Naive thymus-derived CD4-positive, alpha-beta T cell (primary cell): ENCODE measurements around the gene CD36. TPM values are rescaled to one million over a fixed set of nuclear protein-coding genes. Genes with fewer than 3 reads are reported as not detected.

Experiments
- ATAC-seq: fragments of 150-1000 bp; cut with Tn5 transposase; 2 replicates; pipeline ENCODE4 v1.10.0; 2021; ENCODE audit warnings: mild to moderate bottlenecking, moderate library complexity
- CTCF ChIA-PET: fragments of 350-600 bp; sonication (Branson Sonifier 250); formaldehyde crosslinking; loops from one replicate; lab custom pipeline; 2021; ENCODE audit warnings: antibody characterized with exemption; lab: Charles Lee
- POLR2A ChIA-PET: fragments of 350-600 bp; sonication (Branson Sonifier 250); formaldehyde crosslinking; loops from one replicate; lab custom pipeline; 2021; ENCODE audit warnings: antibody characterized with exemption, inconsistent platforms; lab: Charles Lee
- DNase-seq, 9 donors: peaks; one replicate each; pipeline versions ENCODE4 v3.0.0 to v3.0.0-alpha.2; 2020 to 2022; ENCODE audit warnings: mixed read lengths in 1 of 9
- H3K27ac ChIP-seq: one replicate; pipeline ENCODE4 v1.7.0; 2013; ENCODE audit warnings: mild to moderate bottlenecking, low read depth, low read length, moderate library complexity
- H3K27me3 ChIP-seq, 2 donors: one replicate each; pipeline ENCODE4 v1.7.0; 2013; ENCODE audit warnings: low read length in 2 of 2, mild to moderate bottlenecking in 2 of 2, moderate library complexity in 2 of 2; ENCODE audit not compliant: control insufficient read depth in 2 of 2, insufficient read depth in 2 of 2
- H3K36me3 ChIP-seq, 3 experiments: 1 replicate in 2 of 3; 2 replicates in 1 of 3; pipeline ENCODE4 v1.7.0; 2013; ENCODE audit warnings: low read length in 3 of 3, mild to moderate bottlenecking in 3 of 3, moderate library complexity in 1 of 3; ENCODE audit not compliant: insufficient read depth in 3 of 3, control insufficient read depth in 2 of 3
- H3K4me1 ChIP-seq, 2 donors: one replicate each; pipeline ENCODE4 v1.7.0; 2013; ENCODE audit warnings: low read length in 2 of 2, mild to moderate bottlenecking in 2 of 2, moderate library complexity in 1 of 2; ENCODE audit not compliant: control insufficient read depth in 2 of 2, insufficient read depth in 2 of 2
- H3K4me3 ChIP-seq: 2 replicates; pipeline ENCODE4 v1.7.0; 2013; ENCODE audit warnings: mild to moderate bottlenecking, low read length
- H3K9me3 ChIP-seq, 3 experiments: 1 replicate in 2 of 3; 2 replicates in 1 of 3; pipeline ENCODE4 v1.7.0; 2013; ENCODE audit warnings: low read length in 3 of 3; ENCODE audit not compliant: control insufficient read depth in 2 of 3
- H3K27ac Mint-ChIP-seq, 9 donors: one replicate each; pipeline ENCODE4 v1.8.0; 2020 to 2022; ENCODE audit warnings: mixed read lengths in 9 of 9, mild to moderate bottlenecking in 8 of 9, moderate library complexity in 5 of 9, inconsistent platforms in 2 of 9
- H3K27me3 Mint-ChIP-seq, 5 donors: one replicate each; pipeline ENCODE4 v1.8.0; 2021 to 2022; ENCODE audit warnings: mixed read lengths in 5 of 5, mild to moderate bottlenecking in 1 of 5
- H3K36me3 Mint-ChIP-seq, 5 donors: one replicate each; pipeline ENCODE4 v1.8.0; 2020 to 2022; ENCODE audit warnings: mixed read lengths in 5 of 5, mild to moderate bottlenecking in 3 of 5, inconsistent platforms in 1 of 5
- H3K4me1 Mint-ChIP-seq, 7 donors: one replicate each; pipeline ENCODE4 v1.8.0; 2020 to 2022; ENCODE audit warnings: mixed read lengths in 7 of 7, mild to moderate bottlenecking in 3 of 7, inconsistent platforms in 1 of 7
- H3K4me3 Mint-ChIP-seq, 10 donors: one replicate each; pipeline ENCODE4 v1.8.0; 2020 to 2022; ENCODE audit warnings: mild to moderate bottlenecking in 10 of 10, mixed read lengths in 10 of 10, moderate library complexity in 6 of 10, inconsistent platforms in 2 of 10
- H3K9me3 Mint-ChIP-seq, 11 donors: one replicate each; pipeline ENCODE4 v1.8.0; 2020 to 2022; ENCODE audit warnings: mixed read lengths in 11 of 11, mild to moderate bottlenecking in 4 of 11, inconsistent platforms in 1 of 11, moderate library complexity in 1 of 11
- intact Hi-C, 2 donors: fragments of 100-400 bp; cut with micrococcal nuclease; formaldehyde crosslinking; loops; one replicate each; pipeline ENCODE4 v1.15.1; 2023
- polyA plus RNA-seq, 2 donors: library from polyadenylated mRNA; unstranded; fragments of 300-500 nt; fragmentation: Illumina TruSeq; gene quantifications; one replicate each; pipeline ENCODE4 v1.2.3, GENCODE V29; 2021
- total RNA-seq, 6 experiments: library from RNA in 5 of 6; stranded (reverse) in 5 of 6; gene quantifications; 1 replicate in 5 of 6; 2 replicates in 1 of 6; pipeline ENCODE4 v1.2.3 and lab custom pipeline; 2021 to 2026

The CD36 gene
- total and polyA plus RNA-seq, 7 experiments from 2014 or later = 0.16 to 109 (median 4.2) TPM; not detected in 1

GRCh38 chr7:80622541-80622940 is 15.9 kb upstream of the CD36 start:
- peaks cover 0 to 5% (median 0%) of the 10 kb centered on the region in 5 donors for H3K27me3 Mint-ChIP-seq
- ChIA-PET CTCF (no interaction called here), POLR2A (no interaction called here)

GRCh38 chr7:80623503-80624252 is 14.8 kb upstream of the CD36 start:
- ChIA-PET POLR2A (no interaction called here), CTCF (no interaction called here)
- Histone ChIP-seq H3K36me3 (no peaks in the 10 kb centered on the region), H3K9me3 (no peaks in the 10 kb centered on the region), H3K27ac (no peak overlapping the region), H3K4me3 (no peak overlapping the region), H3K4me1 (no peaks in the 10 kb centered on the region), H3K27me3 (no peaks in the 10 kb centered on the region)
- Mint-ChIP-seq H3K9me3 (peaks cover 0 to 6% (median 0%) of the 10 kb centered on the region in 11 donors), H3K36me3 (peaks cover 0 to 5% (median 0%) of the 10 kb centered on the region in 5 donors), H3K27ac (no peak overlapping the region), H3K4me1 (peaks cover 0 to 4% (median 0%) of the 10 kb centered on the region in 7 donors), H3K27me3 (peaks cover 0 to 5% (median 0%) of the 10 kb centered on the region in 5 donors), H3K4me3 (no peak overlapping the region)
- intact Hi-C loops = no loop called here
- ATAC-seq (no peak), DNase-seq (no peak)

More at GRCh38 chr7:80622541-80622940, 15.9 kb upstream of the CD36 start:
- ATAC-seq (no peak), DNase-seq (no peak)
- Histone ChIP-seq H3K4me3 (no peak overlapping the region), H3K9me3 (no peaks in the 10 kb centered on the region), H3K27me3 (no peaks in the 10 kb centered on the region), H3K36me3 (no peaks in the 10 kb centered on the region), H3K4me1 (no peaks in the 10 kb centered on the region), H3K27ac (no peak overlapping the region)
- Mint-ChIP-seq H3K36me3 (peaks cover 0 to 5% (median 0%) of the 10 kb centered on the region in 5 donors), H3K4me3 (no peak overlapping the region), H3K9me3 (peaks cover 0 to 10% (median 0%) of the 10 kb centered on the region in 11 donors), H3K4me1 (peaks cover 0 to 6% (median 0%) of the 10 kb centered on the region in 7 donors), H3K27ac (peak overlapping the region in 1 of 9 donors; percentile 9)
- intact Hi-C loops = no loop called here

GRCh38 chr7:80624763-80625162 is 13.7 kb upstream of the CD36 start:
- no peaks in the 10 kb centered on the region for H3K4me1 ChIP-seq
- peaks cover 0 to 5% (median 0%) of the 10 kb centered on the region in 5 donors for H3K27me3 Mint-ChIP-seq
- no peaks in the 10 kb centered on the region for H3K36me3 ChIP-seq
- no peaks in the 10 kb centered on the region for H3K27me3 ChIP-seq
- POLR2A ChIA-PET = no interaction called here
- CTCF ChIA-PET = interaction anchor here (0.7 kb wide), 1 partner anchor 1538 kb away, joined by 3 read pairs; no protein-coding TSS in a partner anchor
- peaks cover 0 to 4% (median 0%) of the 10 kb centered on the region in 7 donors for H3K4me1 Mint-ChIP-seq
- peaks cover 0 to 5% (median 0%) of the 10 kb centered on the region in 5 donors for H3K36me3 Mint-ChIP-seq
- no peak for ATAC-seq
- H3K9me3 Mint-ChIP-seq = peaks cover 0 to 6% (median 0%) of the 10 kb centered on the region in 11 donors
- no peaks in the 10 kb centered on the region for H3K9me3 ChIP-seq
- intact Hi-C loops = no loop called here
- no peak overlapping the region for H3K27ac ChIP-seq
- H3K4me3 Mint-ChIP-seq = no peak overlapping the region
- H3K27ac Mint-ChIP-seq = no peak overlapping the region
- DNase-seq = no peak
- H3K4me3 ChIP-seq = no peak overlapping the region

- no peak overlapping the region for H3K27ac ChIP-seq
- Mint-ChIP-seq H3K27me3 (no peaks in the 10 kb centered on the region), H3K4me3 (no peak overlapping the region), H3K4me1 (peaks cover 0 to 4% (median 0%) of the 10 kb centered on the region in 7 donors), H3K36me3 (no peaks in the 10 kb centered on the region), H3K9me3 (no peaks in the 10 kb centered on the region), H3K27ac (no peak overlapping the region)
- ATAC-seq = no peak
- DNase-seq = no peak
- no peaks in the 10 kb centered on the region for H3K27me3 ChIP-seq
- intact Hi-C loops = no loop called here
- CTCF ChIA-PET = no interaction called here
- no peak overlapping the region for H3K4me3 ChIP-seq
- POLR2A ChIA-PET = no interaction called here
- no peaks in the 10 kb centered on the region for H3K4me1 ChIP-seq
- no peaks in the 10 kb centered on the region for H3K9me3 ChIP-seq
- H3K36me3 ChIP-seq = no peaks in the 10 kb centered on the region
Observed at GRCh38 chr7:80629023-80629422, 9.4 kb upstream of the CD36 start.

DNA sequence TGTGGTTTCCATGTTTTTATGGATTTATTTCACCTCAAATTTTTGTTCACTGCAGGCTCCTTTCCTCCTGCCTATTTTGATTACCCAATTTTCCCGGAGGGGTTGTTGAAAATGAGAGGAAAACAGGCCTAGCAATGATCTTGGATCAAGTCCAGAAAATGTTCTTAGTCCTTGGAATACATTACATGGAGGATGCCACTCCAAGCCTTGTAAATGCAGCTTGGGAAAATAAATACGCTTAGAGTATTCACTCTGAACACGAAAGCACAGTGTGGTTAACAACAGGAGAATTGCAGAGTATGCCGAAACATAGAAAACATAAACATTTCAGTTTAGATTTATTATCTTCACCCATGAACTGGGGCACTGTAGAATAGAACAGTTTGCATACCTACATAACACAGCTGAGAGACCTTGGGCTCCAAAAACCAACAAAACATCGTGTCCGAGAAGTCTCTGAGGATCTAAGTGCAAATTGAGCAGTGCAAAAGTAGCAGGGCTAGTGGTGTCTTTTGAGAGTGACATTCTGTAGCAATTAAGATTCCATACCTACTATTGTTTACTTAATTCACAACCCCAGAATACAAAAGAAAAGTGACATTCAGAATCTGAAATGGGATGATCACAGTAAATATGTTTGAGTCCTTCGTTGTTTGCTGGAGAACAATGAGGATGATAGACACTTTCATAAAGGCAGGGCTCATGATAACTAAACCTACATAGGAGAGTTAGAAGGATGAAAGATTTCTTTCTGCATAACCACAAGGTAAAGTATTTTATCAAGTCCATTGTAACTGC is 7.6 kb upstream of the CD36 start:
- POLR2A ChIA-PET = no interaction called here
- Histone ChIP-seq H3K4me1 (no peaks in the 10 kb centered on the region), H3K36me3 (no peaks in the 10 kb centered on the region), H3K4me3 (no peak overlapping the region), H3K9me3 (no peaks in the 10 kb centered on the region), H3K27ac (no peak overlapping the region), H3K27me3 (no peaks in the 10 kb centered on the region)
- DNase-seq (no peak), ATAC-seq (no peak)
- Mint-ChIP-seq H3K9me3 (no peaks in the 10 kb centered on the region), H3K4me3 (no peak overlapping the region), H3K4me1 (peaks cover 0 to 4% (median 0%) of the 10 kb centered on the region in 7 donors), H3K27me3 (no peaks in the 10 kb centered on the region), H3K27ac (no peak overlapping the region), H3K36me3 (no peaks in the 10 kb centered on the region)
- intact Hi-C loops = no loop called here
- CTCF ChIA-PET = no interaction called here

DNA sequence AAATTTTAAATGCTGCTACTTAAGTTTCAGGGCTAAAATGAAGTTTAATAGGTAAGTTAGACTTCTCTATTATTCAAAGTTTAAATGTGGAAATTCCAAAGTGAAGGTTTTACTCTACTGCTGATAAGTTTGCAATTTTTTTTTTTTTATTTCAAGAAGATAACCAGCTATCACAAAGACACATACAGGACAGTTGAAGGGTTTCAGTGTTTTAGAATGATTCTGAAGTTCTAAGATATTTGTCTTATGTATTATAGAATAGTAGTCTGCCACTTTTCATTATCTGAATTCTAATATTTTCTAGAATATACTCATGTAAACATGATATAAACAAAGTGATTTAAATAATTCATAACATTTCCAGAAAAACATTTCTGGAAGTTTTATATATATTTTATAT is 7.0 kb upstream of the CD36 start:
- Mint-ChIP-seq H3K27me3 (no peaks in the 10 kb centered on the region), H3K4me3 (no peak overlapping the region), H3K4me1 (peaks cover 0 to 4% (median 0%) of the 10 kb centered on the region in 7 donors), H3K27ac (no peak overlapping the region), H3K36me3 (no peaks in the 10 kb centered on the region), H3K9me3 (no peaks in the 10 kb centered on the region)
- Histone ChIP-seq H3K9me3 (no peaks in the 10 kb centered on the region), H3K4me1 (no peaks in the 10 kb centered on the region), H3K27me3 (no peaks in the 10 kb centered on the region), H3K36me3 (no peaks in the 10 kb centered on the region), H3K4me3 (no peak overlapping the region), H3K27ac (no peak overlapping the region)
- no peak for ATAC-seq
- ChIA-PET CTCF (no interaction called here), POLR2A (no interaction called here)
- intact Hi-C loops = no loop called here
- no peak for DNase-seq
